Neural cell (in vitro differentiated cells): ENCODE data around the gene EIF5. TPM values are rescaled to one million over a fixed set of nuclear protein-coding genes. Genes with fewer than 3 reads are reported as not detected.

Experiments
- H2AFZ ChIP-seq: fragments of 200-600, 300-800 bp; sonication (generic), shearing (Covaris generic); 2 replicates; pipeline ENCODE4 v1.6.0; 2014; ENCODE audit warnings: low read depth, mild to moderate bottlenecking, antibody characterized with exemption, low read length, moderate library complexity
- H3F3A ChIP-seq: fragments of 200-600 bp; shearing (Covaris generic); 2 replicates; pipeline ENCODE4 v1.6.1; 2016; ENCODE audit warnings: mild to moderate bottlenecking, moderate library complexity, mixed read lengths, antibody characterized with exemption, low read length; ENCODE audit not compliant: insufficient read depth, poor library complexity, severe bottlenecking
- H3K27ac ChIP-seq: fragments of 200-600, 300-800 bp; sonication (generic), shearing (Covaris generic); 2 replicates; pipeline ENCODE4 v1.5.1; 2014; ENCODE audit warnings: mild to moderate bottlenecking, low read length, moderate library complexity
- H3K27me3 ChIP-seq: fragments of 300-800, 200-600 bp; sonication (generic), shearing (Covaris generic); 2 replicates; pipeline ENCODE4 v1.6.0; 2014; ENCODE audit warnings: mild to moderate bottlenecking, low read depth, low read length, moderate library complexity; ENCODE audit not compliant: insufficient read depth
- H3K36me3 ChIP-seq: fragments of 300-800, 200-600 bp; sonication (generic), shearing (Covaris generic); 2 replicates; pipeline ENCODE4 v1.5.1; 2014; ENCODE audit warnings: mild to moderate bottlenecking, antibody characterized with exemption, low read length, moderate library complexity; ENCODE audit not compliant: insufficient read depth
- H3K4me2 ChIP-seq: fragments of 300-800, 200-600 bp; sonication (generic), shearing (Covaris generic); 2 replicates; pipeline ENCODE4 v1.6.0; 2014; ENCODE audit warnings: mild to moderate bottlenecking, low read length
- H3K4me3 ChIP-seq: fragments of 300-800, 200-600 bp; sonication (generic), shearing (Covaris generic); 2 replicates; pipeline ENCODE4 v1.5.1; 2014; ENCODE audit warnings: mild to moderate bottlenecking, low read length, moderate library complexity
- H3K79me2 ChIP-seq: fragments of 200-600 bp; shearing (Covaris generic); replicated peaks from 2 replicates; pipeline ENCODE4 v1.6.0; 2014; ENCODE audit warnings: mild to moderate bottlenecking, low read length, moderate library complexity; ENCODE audit not compliant: insufficient read depth
- H3K9ac ChIP-seq: fragments of 300-800, 200-600 bp; sonication (generic), shearing (Covaris generic); 2 replicates; pipeline ENCODE4 v1.6.1; 2016; ENCODE audit warnings: mild to moderate bottlenecking, low read length, mixed read lengths
- H3K9me2 ChIP-seq: fragments of 200-600 bp; shearing (Covaris generic); 2 replicates; pipeline ENCODE4 v1.6.1; 2016; ENCODE audit warnings: mild to moderate bottlenecking, low read length, mixed read lengths; ENCODE audit not compliant: insufficient read depth
- H3K9me3 ChIP-seq: fragments of 200-600, 300-800 bp; sonication (generic), shearing (Covaris generic); 2 replicates; pipeline ENCODE4 v1.6.1; 2016; ENCODE audit warnings: mild to moderate bottlenecking, mixed run types, low read length, moderate library complexity, mixed read lengths
- H4K20me1 ChIP-seq: fragments of 200-600 bp; shearing (Covaris generic); 2 replicates; pipeline ENCODE4 v1.6.1; 2016; ENCODE audit warnings: mild to moderate bottlenecking, mixed run types; ENCODE audit not compliant: insufficient read depth
- EP300 ChIP-seq: fragments of 450-650 bp; conservative IDR thresholded peaks from 2 replicates; pipeline ENCODE4 v1.6.1; 2014; ENCODE audit warnings: antibody characterized with exemption, mild to moderate bottlenecking, moderate library complexity; ENCODE audit not compliant: poor library complexity, severe bottlenecking
- EZH2 ChIP-seq: fragments of 200-600, 300-800 bp; shearing (Covaris generic), sonication (generic); IDR thresholded peaks from 2 replicates; pipeline ENCODE4 v1.6.1; 2014; ENCODE audit warnings: antibody characterized with exemption, low read length, borderline replicate concordance, mild to moderate bottlenecking; ENCODE audit not compliant: insufficient read depth, poor library complexity, severe bottlenecking
- MXI1 ChIP-seq: fragments of 450-650 bp; conservative IDR thresholded peaks from 2 replicates; pipeline ENCODE4 v1.6.1; 2014; ENCODE audit warnings: antibody characterized with exemption, mild to moderate bottlenecking; ENCODE audit not compliant: poor library complexity, severe bottlenecking
- POLR2AphosphoS5 ChIP-seq: IDR thresholded peaks from 2 replicates; pipeline ENCODE4 v1.6.1; 2012
- RAD21 ChIP-seq: fragments of 450-650 bp; conservative IDR thresholded peaks from 2 replicates; pipeline ENCODE4 v1.6.1; 2014; ENCODE audit warnings: antibody characterized with exemption, mild to moderate bottlenecking, moderate library complexity
- REST ChIP-seq: IDR thresholded peaks from 2 replicates; pipeline ENCODE4 v1.6.1; 2012; ENCODE audit warnings: borderline replicate concordance
- SMC3 ChIP-seq: fragments of 450-650 bp; conservative IDR thresholded peaks from 2 replicates; pipeline ENCODE4 v1.6.1; 2014; ENCODE audit warnings: antibody characterized with exemption, mild to moderate bottlenecking, moderate library complexity; ENCODE audit not compliant: poor library complexity
- TAF1 ChIP-seq: IDR thresholded peaks from 2 replicates; pipeline ENCODE4 v1.6.1; 2012; ENCODE audit warnings: low read depth
- polyA plus RNA-seq: library from polyadenylated mRNA; depleted of rRNA; stranded (reverse); fragments of >200 nt; gene quantifications from 2 replicates; pipeline ENCODE4 v1.2.3, GENCODE V29; 2014
- TF ChIP-seq, protein P1 (sequence below): fragments of 450-650 bp; IDR thresholded peaks from 2 replicates; pipeline ENCODE4 v1.5.1; 2014; ENCODE audit warnings: antibody characterized with exemption, mild to moderate bottlenecking, moderate library complexity; ENCODE audit not compliant: poor library complexity, severe bottlenecking

EIF5 gene
- polyA plus RNA-seq, 1 donor from 2014 or later: 188 TPM

- Histone ChIP-seq H4K20me1 (peaks cover 7% of the 10 kb centered on the region), H3K79me2 (peaks cover 15% of the 10 kb centered on the region), H3K9me2 (no peaks in the 10 kb centered on the region), H3K4me2 (no peak overlapping the region), H3K9me3 (no peaks in the 10 kb centered on the region), H2AFZ (no peak overlapping the region), H3K27me3 (no peaks in the 10 kb centered on the region), H3K27ac (no peak overlapping the region), H3K9ac (no peak overlapping the region), H3K4me3 (no peak overlapping the region), H3F3A (no peaks in the 10 kb centered on the region), H3K36me3 (no peaks in the 10 kb centered on the region)
- TF ChIP-seq POLR2AphosphoS5 (no peak), SMC3 (no peak), EP300 (no peak)
Observed at GRCh38 chr14:103382376-103382775, 48.3 kb downstream of the EIF5 start.

DNA sequence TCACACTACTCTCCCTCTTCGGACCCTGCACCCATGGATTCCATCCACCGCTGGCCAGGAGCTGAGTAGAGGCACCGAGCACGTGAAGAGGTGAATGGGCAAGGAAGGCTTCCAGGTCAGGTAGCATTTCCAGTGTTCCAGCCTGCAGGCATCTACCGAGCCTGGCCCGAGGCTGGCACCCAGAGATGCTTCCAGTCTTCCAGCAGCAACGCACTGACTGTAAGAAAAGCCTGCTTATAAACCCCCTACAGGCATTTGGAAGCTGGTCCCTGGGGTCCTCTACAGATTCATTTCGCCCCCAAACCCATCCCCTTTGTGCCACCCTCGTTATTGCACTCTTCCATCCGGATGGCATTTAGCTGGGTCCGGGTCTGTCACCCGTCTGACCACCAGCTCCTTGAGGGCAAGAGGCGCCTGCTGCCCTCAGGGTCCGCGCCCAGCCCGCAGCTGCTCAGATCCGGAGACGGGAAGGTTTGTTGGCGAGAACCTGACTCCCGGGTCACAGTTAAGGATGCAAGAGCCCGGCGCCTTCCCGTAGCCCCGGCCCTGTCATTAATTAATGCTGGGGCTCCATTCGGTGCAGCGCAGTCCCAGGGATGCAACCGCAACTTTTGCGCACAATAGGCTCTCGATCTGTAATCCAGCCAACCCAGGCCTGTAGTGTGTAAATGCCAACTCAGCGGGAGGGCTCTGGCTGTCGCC lies 50.6 kb downstream of the EIF5 start:
- H3K4me2 ChIP-seq: peak overlapping the region; percentile 69
- H3K27ac ChIP-seq: peak overlapping the region; percentile 96
- H3K36me3 ChIP-seq: no peaks in the 10 kb centered on the region
- TF ChIP-seq, protein P1, sequence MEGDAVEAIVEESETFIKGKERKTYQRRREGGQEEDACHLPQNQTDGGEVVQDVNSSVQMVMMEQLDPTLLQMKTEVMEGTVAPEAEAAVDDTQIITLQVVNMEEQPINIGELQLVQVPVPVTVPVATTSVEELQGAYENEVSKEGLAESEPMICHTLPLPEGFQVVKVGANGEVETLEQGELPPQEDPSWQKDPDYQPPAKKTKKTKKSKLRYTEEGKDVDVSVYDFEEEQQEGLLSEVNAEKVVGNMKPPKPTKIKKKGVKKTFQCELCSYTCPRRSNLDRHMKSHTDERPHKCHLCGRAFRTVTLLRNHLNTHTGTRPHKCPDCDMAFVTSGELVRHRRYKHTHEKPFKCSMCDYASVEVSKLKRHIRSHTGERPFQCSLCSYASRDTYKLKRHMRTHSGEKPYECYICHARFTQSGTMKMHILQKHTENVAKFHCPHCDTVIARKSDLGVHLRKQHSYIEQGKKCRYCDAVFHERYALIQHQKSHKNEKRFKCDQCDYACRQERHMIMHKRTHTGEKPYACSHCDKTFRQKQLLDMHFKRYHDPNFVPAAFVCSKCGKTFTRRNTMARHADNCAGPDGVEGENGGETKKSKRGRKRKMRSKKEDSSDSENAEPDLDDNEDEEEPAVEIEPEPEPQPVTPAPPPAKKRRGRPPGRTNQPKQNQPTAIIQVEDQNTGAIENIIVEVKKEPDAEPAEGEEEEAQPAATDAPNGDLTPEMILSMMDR: no peak
- peak; percentile 35 for TF ChIP-seq SMC3
- no peaks in the 10 kb centered on the region for H3K9me3 ChIP-seq
- no peaks in the 10 kb centered on the region for H3K27me3 ChIP-seq
- H3K79me2 ChIP-seq: peaks cover 38% of the 10 kb centered on the region
- H4K20me1 ChIP-seq: peaks cover 7% of the 10 kb centered on the region
- H3F3A ChIP-seq: no peaks in the 10 kb centered on the region
- H2AFZ ChIP-seq: peak overlapping the region; percentile 99
- H3K9ac ChIP-seq: peak overlapping the region; percentile 98
- peak overlapping the region; percentile 100 for H3K4me3 ChIP-seq
- no peaks in the 10 kb centered on the region for H3K9me2 ChIP-seq

- peak within 1 kb of the TSS; percentile 98 for H3K9ac ChIP-seq
- H3K4me3 ChIP-seq: peak within 1 kb of the TSS; percentile 100
- no peaks in the 10 kb centered on the region for H3K9me2 ChIP-seq
- H3K27me3 ChIP-seq: no peaks in the 10 kb centered on the region
- H2AFZ ChIP-seq: peak within 1 kb of the TSS; percentile 99
- peaks cover 7% of the 10 kb centered on the region for H4K20me1 ChIP-seq
- TF ChIP-seq REST: peak; percentile 84
- TF ChIP-seq, protein P1: peak; percentile 55
- TF ChIP-seq EZH2: no peak
- peak; percentile 95 for TF ChIP-seq POLR2AphosphoS5
- TF ChIP-seq RAD21: no peak
- peak; percentile 94 for TF ChIP-seq TAF1
- TF ChIP-seq SMC3: no peak
- peak; percentile 83 for TF ChIP-seq EP300
- peak; percentile 72 for TF ChIP-seq MXI1
- H3K4me2 ChIP-seq: peak within 1 kb of the TSS; percentile 90
- H3K36me3 ChIP-seq: no peaks in the 10 kb centered on the region
- peaks cover 44% of the 10 kb centered on the region for H3K79me2 ChIP-seq
- peak within 1 kb of the TSS; percentile 96 for H3K27ac ChIP-seq
- no peaks in the 10 kb centered on the region for H3K9me3 ChIP-seq
- no peaks in the 10 kb centered on the region for H3F3A ChIP-seq
Observed at GRCh38 chr14:103385152-103385928, 51.3 kb downstream of the EIF5 start, which contains the start of gene MARK3. Gene MARK3 (plus strand): TSS chr14:103385415. CDS start chr14:103386030, 615 bp downstream.
